Measurements from ENCODE around the gene MDP1. TPM values are rescaled to one million over a fixed set of nuclear protein-coding genes. Genes with fewer than 3 reads are reported as not detected.

MDP1 gene
- total RNA-seq, 1 donor from 2014 or later: 21.1 TPM

GRCh38 chr14:24234095-24235005, 18.5 kb upstream of the MDP1 start:
- H3K27me3 ChIP-seq (ENCODE audit: control insufficient read depth, insufficient read depth, low read length): no peaks in the 10 kb centered on the region
- FAIRE-seq (no peak), DNase-seq (ENCODE audit: low read depth) (no peak)
- peaks cover 16% of the 10 kb centered on the region for H3K36me3 ChIP-seq (ENCODE audit: control insufficient read depth, insufficient read depth, low read length)
- TF ChIP-seq, protein P1, sequence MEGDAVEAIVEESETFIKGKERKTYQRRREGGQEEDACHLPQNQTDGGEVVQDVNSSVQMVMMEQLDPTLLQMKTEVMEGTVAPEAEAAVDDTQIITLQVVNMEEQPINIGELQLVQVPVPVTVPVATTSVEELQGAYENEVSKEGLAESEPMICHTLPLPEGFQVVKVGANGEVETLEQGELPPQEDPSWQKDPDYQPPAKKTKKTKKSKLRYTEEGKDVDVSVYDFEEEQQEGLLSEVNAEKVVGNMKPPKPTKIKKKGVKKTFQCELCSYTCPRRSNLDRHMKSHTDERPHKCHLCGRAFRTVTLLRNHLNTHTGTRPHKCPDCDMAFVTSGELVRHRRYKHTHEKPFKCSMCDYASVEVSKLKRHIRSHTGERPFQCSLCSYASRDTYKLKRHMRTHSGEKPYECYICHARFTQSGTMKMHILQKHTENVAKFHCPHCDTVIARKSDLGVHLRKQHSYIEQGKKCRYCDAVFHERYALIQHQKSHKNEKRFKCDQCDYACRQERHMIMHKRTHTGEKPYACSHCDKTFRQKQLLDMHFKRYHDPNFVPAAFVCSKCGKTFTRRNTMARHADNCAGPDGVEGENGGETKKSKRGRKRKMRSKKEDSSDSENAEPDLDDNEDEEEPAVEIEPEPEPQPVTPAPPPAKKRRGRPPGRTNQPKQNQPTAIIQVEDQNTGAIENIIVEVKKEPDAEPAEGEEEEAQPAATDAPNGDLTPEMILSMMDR (IDR thresholded peaks at IDR 0.05; ENCODE audit: insufficient read depth, low read length, severe bottlenecking): no peak
- H3K4me3 ChIP-seq (ENCODE audit: low read depth, low read length): no peak overlapping the region

DNA sequence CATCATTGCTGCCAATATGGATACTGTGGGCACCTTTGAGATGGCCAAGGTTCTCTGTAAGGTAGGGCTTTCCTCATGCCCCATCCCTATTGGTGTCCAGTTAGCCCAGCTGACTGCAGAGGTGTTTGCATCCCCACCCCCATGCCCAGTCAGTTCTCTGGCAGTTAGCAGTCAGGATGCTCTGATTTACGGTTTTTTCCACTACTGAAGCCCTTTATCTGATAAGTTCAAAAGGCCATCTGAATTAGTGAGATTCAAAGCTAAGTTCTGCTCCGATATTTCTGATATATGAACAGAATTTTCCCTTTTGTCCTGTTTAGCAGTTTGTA, 17.6 kb upstream of the MDP1 start:
- TF ChIP-seq, protein P1 (IDR thresholded peaks at IDR 0.05; ENCODE audit: insufficient read depth, low read length, severe bottlenecking): no peak
- DNase-seq (ENCODE audit: low read depth) (peak; percentile 21), FAIRE-seq (no peak)
- H3K4me3 ChIP-seq (ENCODE audit: low read depth, low read length): peak overlapping the region; percentile 63
- H3K36me3 ChIP-seq (ENCODE audit: control insufficient read depth, insufficient read depth, low read length): peaks cover 16% of the 10 kb centered on the region
- no peaks in the 10 kb centered on the region for H3K27me3 ChIP-seq (ENCODE audit: control insufficient read depth, insufficient read depth, low read length)

DNA sequence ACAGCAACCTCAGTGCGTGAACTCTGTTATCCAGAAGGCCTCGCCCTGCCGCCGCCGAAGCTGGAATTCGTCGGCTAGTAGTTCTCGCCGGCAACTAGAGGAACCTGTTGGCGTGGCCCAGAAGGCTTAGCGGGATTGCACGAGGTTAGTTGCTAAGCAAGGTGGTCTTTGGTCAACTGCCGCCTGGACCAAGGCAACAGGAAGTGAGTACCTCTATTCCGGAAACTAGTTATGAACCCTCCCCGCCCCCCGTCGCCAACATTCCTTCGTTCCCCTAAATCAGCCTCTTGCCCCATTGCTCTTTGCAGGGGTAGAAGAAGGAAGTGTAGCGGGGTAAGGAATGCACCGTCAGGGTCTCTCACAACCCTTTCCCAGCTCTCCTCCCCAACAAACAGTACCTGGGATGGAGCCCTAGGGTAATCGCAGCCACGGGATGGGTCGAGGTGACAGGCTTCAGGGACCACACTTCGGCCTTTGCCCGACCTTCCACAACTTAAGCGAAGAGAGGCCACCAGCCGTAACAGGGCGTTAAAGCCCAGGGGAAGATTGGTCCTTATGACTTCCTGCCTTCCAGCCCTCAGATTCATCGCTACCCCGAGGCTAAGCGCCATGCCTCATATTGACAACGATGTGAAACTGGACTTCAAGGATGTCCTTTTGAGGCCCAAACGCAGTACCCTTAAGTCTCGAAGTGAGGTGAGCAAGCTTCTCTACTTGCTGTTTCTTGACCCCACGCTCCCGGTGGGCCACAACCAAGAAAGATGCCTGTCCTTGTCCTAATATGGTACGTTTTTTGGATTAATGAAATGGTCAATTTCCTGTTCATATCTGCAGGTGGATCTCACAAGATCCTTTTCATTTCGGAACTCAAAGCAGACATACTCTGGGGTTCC, 17.0 kb upstream of the MDP1 start, which contains the start of gene GMPR2:
Gene GMPR2, plus strand, starts transcription at position 285 of the 893 bp plus-strand sequence. Its CDS starts 325 bp downstream, at position 610.
- Histone ChIP-seq H3K4me3 (ENCODE audit: low read depth, low read length) (peak within 1 kb of the TSS; percentile 63), H3K27me3 (ENCODE audit: control insufficient read depth, insufficient read depth, low read length) (no peaks in the 10 kb centered on the region), H3K36me3 (ENCODE audit: control insufficient read depth, insufficient read depth, low read length) (peaks cover 17% of the 10 kb centered on the region)
- FAIRE-seq: no peak
- TF ChIP-seq, protein P1 (IDR thresholded peaks at IDR 0.05; ENCODE audit: insufficient read depth, low read length, severe bottlenecking): no peak
- peak; percentile 35 for DNase-seq (ENCODE audit: low read depth)

- DNase-seq (ENCODE audit: low read depth) (peak; percentile 97), FAIRE-seq (no peak)
- Histone ChIP-seq H3K4me3 (ENCODE audit: low read depth, low read length) (peak within 1 kb of the TSS; percentile 63), H3K27me3 (ENCODE audit: control insufficient read depth, insufficient read depth, low read length) (no peaks in the 10 kb centered on the region), H3K36me3 (ENCODE audit: control insufficient read depth, insufficient read depth, low read length) (peaks cover 15% of the 10 kb centered on the region)
- TF ChIP-seq, protein P1 (IDR thresholded peaks at IDR 0.05; ENCODE audit: insufficient read depth, low read length, severe bottlenecking): no peak
Measured at GRCh38 chr14:24232121-24232644, 16.3 kb upstream of the MDP1 start, which contains the start of gene NEDD8. Gene NEDD8, minus strand, starts transcription at chr14:24232367. Its CDS starts 100 bp downstream, at chr14:24232267.

DNA sequence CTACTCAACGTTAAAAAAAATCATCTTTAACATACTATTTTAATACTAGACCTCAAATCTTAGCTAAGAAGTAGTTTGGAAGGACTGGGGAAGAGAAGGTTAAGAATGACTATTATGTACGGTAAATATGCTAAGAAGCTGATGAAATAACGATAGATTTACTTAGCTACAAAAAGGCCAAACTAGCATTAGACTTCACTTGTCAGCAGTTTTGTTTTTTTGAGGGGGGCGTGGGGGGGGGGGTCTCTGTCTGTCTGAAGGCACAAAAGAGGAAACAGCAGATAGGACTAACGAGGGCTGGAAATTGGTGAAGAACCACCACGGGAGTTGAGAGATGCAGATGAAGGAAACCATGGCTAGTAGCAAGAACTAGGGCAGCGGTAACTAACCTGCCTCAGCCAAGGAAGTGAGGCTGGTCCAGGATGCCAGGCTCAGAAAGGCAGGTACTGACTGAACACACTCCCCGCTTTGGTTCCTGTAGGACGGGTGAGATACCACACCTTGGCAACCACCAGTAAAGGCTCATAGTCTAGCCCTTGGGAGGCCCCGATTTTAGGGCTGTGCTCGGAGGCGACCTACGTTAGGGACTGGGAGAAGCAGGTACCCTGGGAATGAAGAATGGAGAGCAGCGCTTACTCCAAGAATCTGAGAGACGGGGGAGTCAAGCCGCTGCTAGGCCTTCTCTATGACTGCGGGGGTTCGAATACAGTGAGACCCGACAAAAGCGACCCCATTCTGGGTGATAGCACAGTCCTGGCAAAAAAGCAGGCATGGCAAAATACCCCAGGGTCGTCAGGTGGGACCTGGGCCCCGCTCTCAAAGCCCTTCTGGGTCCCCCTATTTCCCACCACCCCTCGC, 15.6 kb upstream of the MDP1 start:
- DNase-seq (ENCODE audit: low read depth) (peak; percentile 30), FAIRE-seq (no peak)
- Histone ChIP-seq H3K27me3 (ENCODE audit: control insufficient read depth, insufficient read depth, low read length) (no peaks in the 10 kb centered on the region), H3K36me3 (ENCODE audit: control insufficient read depth, insufficient read depth, low read length) (peaks cover 12% of the 10 kb centered on the region), H3K4me3 (ENCODE audit: low read depth, low read length) (peak overlapping the region; percentile 63)
- TF ChIP-seq, protein P1 (IDR thresholded peaks at IDR 0.05; ENCODE audit: insufficient read depth, low read length, severe bottlenecking): no peak
